Myocyte (in vitro differentiated cells): ENCODE results near the gene DCAF15. TPM values are rescaled to one million over a fixed set of nuclear protein-coding genes. Genes with fewer than 3 reads are reported as not detected.

ENCODE experiments used
- total RNA-seq: library from RNA; depleted of rRNA; stranded (reverse); fragments of >200 nt; gene quantifications from 2 replicates; pipeline ENCODE4 v1.2.3, GENCODE V29; 2014

Gene DCAF15
- total RNA-seq, 1 donor from 2014 or later: 15.8 TPM

Other genes starting within 250 kb of the DCAF15 start
- 36.0 and 37.2 TPM in 2 replicates for gene MRI1, start 188.0 kb upstream of the DCAF15 start, total RNA-seq
- gene C19orf53, start 178.1 kb upstream of the DCAF15 start, total RNA-seq: 147 and 150 TPM in 2 replicates
- gene ZSWIM4, start 157.1 kb upstream of the DCAF15 start, total RNA-seq: 6.4 and 14.9 TPM in 2 replicates
- 0.83 TPM in 1 of 2 replicates, not detected in the other for gene NANOS3, start 75.4 kb upstream of the DCAF15 start, total RNA-seq
- gene BRME1, start 46.4 kb upstream of the DCAF15 start, total RNA-seq: 0.43 and 1.0 TPM in 2 replicates
- gene CC2D1A, start 46.3 kb upstream of the DCAF15 start, total RNA-seq: 15.9 and 23.7 TPM in 2 replicates
- 2.0 and 5.6 TPM in 2 replicates for gene PODNL1, start 14.1 kb upstream of the DCAF15 start, total RNA-seq
- 2.0 and 2.5 TPM in 2 replicates for gene RFX1, start 53.8 kb downstream of the DCAF15 start, total RNA-seq
- gene RLN3, start 75.6 kb downstream of the DCAF15 start, total RNA-seq: not detected in 2 replicates
- gene IL27RA, start 79.3 kb downstream of the DCAF15 start, total RNA-seq: 0.32 TPM in 1 of 2 replicates, not detected in the other
- gene PALM3, start 109.6 kb downstream of the DCAF15 start, total RNA-seq: not detected in 2 replicates
- 2.7 and 3.0 TPM in 2 replicates for gene MISP3, start 120.3 kb downstream of the DCAF15 start, total RNA-seq
- gene C19orf67, start 133.3 kb downstream of the DCAF15 start, total RNA-seq: not detected in 2 replicates
- gene SAMD1, start 138.2 kb downstream of the DCAF15 start, total RNA-seq: 25.9 and 41.0 TPM in 2 replicates
- 84.3 and 87.2 TPM in 2 replicates for gene PRKACA, start 165.3 kb downstream of the DCAF15 start, total RNA-seq
- gene ASF1B, start 184.1 kb downstream of the DCAF15 start, total RNA-seq: 0.26 and 0.67 TPM in 2 replicates